Lower leg skin (tissue), 3 donors: ENCODE data around the gene PRDM15.

Experiments
- CTCF ChIP-seq, 3 donors: fragments of 450-650 bp; IDR thresholded peaks; one replicate each; pipeline ENCODE4 v1.5.1; 2016; ENCODE audit warnings: antibody characterized with exemption in 3 of 3, mild to moderate bottlenecking in 3 of 3, moderate library complexity in 2 of 3
- POLR2A ChIP-seq, 2 donors: fragments of 450-650 bp; IDR thresholded peaks; one replicate each; pipeline ENCODE4 v1.6.1; 2016 to 2017; ENCODE audit warnings: antibody characterized with exemption in 2 of 2, mild to moderate bottlenecking in 1 of 2, moderate library complexity in 1 of 2

GRCh38 chr21:41866274-41866809 lies 12.8 kb downstream of the PRDM15 start:
- TF ChIP-seq CTCF (IDR thresholded peaks at IDR 0.05) (no peak), POLR2A (IDR thresholded peaks at IDR 0.05) (no peak)
